Bronchial epithelial cell (primary cell): ENCODE data around the gene XPO5. TPM values are rescaled to one million over a fixed set of nuclear protein-coding genes. Genes with fewer than 3 reads are reported as not detected.

Source experiments
- DNase-seq: peaks from one replicate; pipeline ENCODE4 v3.0.0-alpha.2; 2010; ENCODE audit warnings: low read depth
- FAIRE-seq: peaks from 2 replicates; lab custom pipeline; 2011; peaks lifted over from hg19 to GRCh38; lab: Jason Lieb, UNC
- H3K27me3 ChIP-seq: 2 replicates; pipeline ENCODE4 v1.5.1; 2011; ENCODE audit warnings: low read length; ENCODE audit not compliant: control insufficient read depth, insufficient read depth
- H3K36me3 ChIP-seq: 2 replicates; pipeline ENCODE4 v1.5.1; 2011; ENCODE audit warnings: low read length; ENCODE audit not compliant: control insufficient read depth, insufficient read depth
- H3K4me3 ChIP-seq: 2 replicates; pipeline ENCODE4 v1.5.1; 2011; ENCODE audit warnings: mild to moderate bottlenecking, low read depth, low read length, control low read depth
- CTCF ChIP-seq: IDR thresholded peaks from 2 replicates; pipeline ENCODE4 v1.5.1; 2011; ENCODE audit warnings: mild to moderate bottlenecking, moderate library complexity, low read length, control low read depth, inconsistent platforms; ENCODE audit not compliant: insufficient read depth, severe bottlenecking
- total RNA-seq: library from RNA; depleted of rRNA; stranded (reverse); fragments of >200 nt; gene quantifications from 2 replicates; pipeline ENCODE4 v1.2.1, GENCODE V29; 2014

The XPO5 gene
- total RNA-seq, 1 donor from 2014 or later = 35.8 TPM

DNA sequence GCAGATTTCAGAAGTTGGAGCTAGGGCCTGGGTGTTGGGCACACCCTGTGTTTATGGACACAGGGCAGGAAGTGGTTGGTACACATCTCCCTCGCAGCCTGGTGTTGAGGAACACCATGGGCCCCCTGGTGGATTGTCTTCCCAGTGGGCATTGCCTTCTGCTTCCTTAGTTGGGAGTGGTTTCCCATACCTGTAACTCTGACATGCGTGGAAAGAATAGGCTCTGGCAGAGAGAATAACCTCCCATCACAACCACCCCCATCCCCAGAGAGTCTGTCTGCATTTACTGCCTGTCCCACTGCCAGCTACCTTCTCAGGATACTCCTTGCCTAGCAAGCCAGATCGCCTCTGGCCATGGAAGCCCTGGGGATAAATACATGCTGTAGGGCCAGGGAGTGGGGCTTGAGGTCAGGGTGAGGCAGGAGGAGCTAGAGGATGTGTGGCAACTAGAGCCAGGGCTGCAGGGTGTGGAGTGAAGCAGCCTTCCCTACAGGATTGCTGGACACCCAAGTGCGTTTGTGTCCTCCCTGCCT is 80.4 kb downstream of the XPO5 start:
- peaks cover 19% of the 10 kb centered on the region for H3K36me3 ChIP-seq
- peak; percentile 58 for TF ChIP-seq CTCF
- FAIRE-seq = peak; percentile 13
- peak; percentile 47 for DNase-seq
- no peak overlapping the region for H3K4me3 ChIP-seq
- no peaks in the 10 kb centered on the region for H3K27me3 ChIP-seq

GRCh38 chr6:43494766-43495165 is 81.1 kb downstream of the XPO5 start:
- Histone ChIP-seq H3K36me3 (peaks cover 13% of the 10 kb centered on the region), H3K27me3 (no peaks in the 10 kb centered on the region), H3K4me3 (no peak overlapping the region)
- no peak for DNase-seq
- TF ChIP-seq CTCF = no peak
- no peak for FAIRE-seq

DNA sequence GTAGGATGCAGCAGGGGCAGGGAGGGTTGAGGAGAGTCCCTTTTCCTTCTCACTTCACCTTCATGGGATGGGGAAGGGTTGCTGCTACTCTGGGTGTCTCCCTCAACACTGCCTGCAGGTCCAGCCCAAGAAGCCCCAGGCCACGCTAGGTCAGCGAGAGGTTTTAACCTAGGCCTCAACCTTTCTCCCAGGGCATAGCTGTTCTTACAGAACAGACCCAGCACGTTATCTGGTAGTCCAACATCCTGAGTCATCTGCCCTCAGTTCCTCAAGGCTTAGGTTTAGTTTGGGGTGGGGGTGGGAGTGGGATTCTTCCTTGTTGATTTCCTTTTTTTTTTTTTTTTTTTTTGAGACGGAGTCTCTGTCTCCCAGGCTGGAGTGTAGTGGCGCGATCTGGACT is 81.5 kb downstream of the XPO5 start:
- DNase-seq = no peak
- no peak overlapping the region for H3K4me3 ChIP-seq
- TF ChIP-seq CTCF = no peak
- H3K27me3 ChIP-seq = no peaks in the 10 kb centered on the region
- H3K36me3 ChIP-seq = peaks cover 11% of the 10 kb centered on the region
- FAIRE-seq = no peak

DNA sequence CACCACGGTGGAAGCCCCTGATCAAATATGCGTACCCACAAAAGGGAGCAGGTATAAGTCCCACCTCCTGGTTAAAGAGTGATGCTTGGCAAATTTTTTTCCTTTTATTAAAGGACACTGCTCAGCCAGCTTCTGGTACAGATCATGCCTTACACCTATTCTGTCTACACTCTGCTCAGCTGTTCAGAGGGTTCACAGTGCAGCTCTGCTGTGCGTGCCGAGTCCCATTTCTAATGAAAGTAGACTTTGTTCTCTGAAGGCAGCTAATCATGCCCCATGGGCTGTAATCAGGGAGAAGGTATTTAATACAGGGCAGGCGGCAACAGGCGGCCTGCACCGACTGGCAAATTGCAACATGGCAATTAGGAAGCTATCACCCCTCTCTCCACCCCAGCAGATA is 82.0 kb downstream of the XPO5 start:
- peaks cover 6% of the 10 kb centered on the region for H3K36me3 ChIP-seq
- no peaks in the 10 kb centered on the region for H3K27me3 ChIP-seq
- no peak for TF ChIP-seq CTCF
- FAIRE-seq = no peak
- DNase-seq = peak; percentile 39
- no peak overlapping the region for H3K4me3 ChIP-seq

- Histone ChIP-seq H3K4me3 (no peak overlapping the region), H3K36me3 (peaks cover 4% of the 10 kb centered on the region), H3K27me3 (no peaks in the 10 kb centered on the region)
- TF ChIP-seq CTCF = no peak
- DNase-seq = no peak
- FAIRE-seq = no peak
Observed at GRCh38 chr6:43493230-43493629, 82.6 kb downstream of the XPO5 start.

- DNase-seq (no peak), FAIRE-seq (no peak)
- H3K27me3 ChIP-seq = no peaks in the 10 kb centered on the region
- H3K36me3 ChIP-seq = peaks cover 2% of the 10 kb centered on the region
- TF ChIP-seq CTCF = no peak
- H3K4me3 ChIP-seq = no peak overlapping the region
Observed at GRCh38 chr6:43492673-43493072, 83.2 kb downstream of the XPO5 start.
